ENCODE results near the gene RGMB. TPM values are rescaled to one million over a fixed set of nuclear protein-coding genes. Genes with fewer than 3 reads are reported as not detected.
A peak's percentile ranks its signal among the peaks of the same experiment; 100 is the strongest.

Gene RGMB
- total RNA-seq, 1 donor from 2014 or later: 116 TPM

GRCh38 chr5:98795243-98795642 lies 21.8 kb downstream of the RGMB start:
- Mint-ChIP-seq H3K36me3 (ENCODE audit: unreplicated experiment) (peaks cover 34% of the 10 kb centered on the region), H3K4me3 (ENCODE audit: unreplicated experiment) (no peak overlapping the region), H3K9me3 (ENCODE audit: unreplicated experiment) (no peaks in the 10 kb centered on the region), H3K27me3 (ENCODE audit: unreplicated experiment) (no peaks in the 10 kb centered on the region), H3K27ac (ENCODE audit: unreplicated experiment) (peak overlapping the region; percentile 68), H3K4me1 (ENCODE audit: unreplicated experiment) (peaks cover 45% of the 10 kb centered on the region)
- TF ChIP-seq CTCF (IDR thresholded peaks at IDR 0.05): no peak
- no peak for DNase-seq (ENCODE audit: extremely low spot score, unreplicated experiment)

DNA sequence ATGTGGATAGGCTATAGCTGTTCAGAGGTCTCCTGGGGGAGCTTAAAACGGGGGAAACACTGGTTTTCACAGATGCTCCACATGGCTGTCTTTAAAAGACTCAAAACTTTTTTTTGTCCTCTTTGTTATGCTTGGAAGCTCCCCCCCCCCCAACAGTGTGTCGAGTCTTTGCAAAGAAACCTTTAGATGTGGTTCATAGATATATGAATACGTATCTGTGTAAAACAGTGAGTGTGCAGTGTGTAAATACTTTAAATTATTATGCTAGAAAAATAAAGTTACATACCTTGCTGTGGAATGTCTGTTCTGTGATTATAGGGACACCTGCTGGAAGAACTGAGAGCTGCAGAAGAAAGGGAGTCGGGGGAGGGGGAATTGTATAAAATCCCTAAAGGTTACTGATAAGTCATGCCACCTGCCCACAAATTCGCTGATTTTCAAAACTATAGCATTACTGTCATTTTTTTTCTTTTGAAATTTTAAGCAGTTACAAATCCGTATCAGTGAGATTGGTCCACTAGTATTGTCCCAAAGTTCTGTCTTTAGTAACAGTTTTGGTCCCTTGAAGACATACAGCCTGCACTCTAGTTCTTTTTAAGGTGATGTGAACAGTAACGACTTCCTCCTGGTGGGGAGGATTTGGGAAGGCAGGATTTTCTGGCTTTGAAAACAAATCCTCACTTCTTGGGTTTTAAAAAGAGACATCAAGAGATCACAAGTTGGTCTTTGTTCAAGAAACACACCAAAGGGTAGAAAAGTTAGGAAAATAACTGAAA lies 22.9 kb downstream of the RGMB start:
- H3K4me1 Mint-ChIP-seq (ENCODE audit: unreplicated experiment): peaks cover 33% of the 10 kb centered on the region
- TF ChIP-seq CTCF (IDR thresholded peaks at IDR 0.05): peak; percentile 76
- H3K9me3 Mint-ChIP-seq (ENCODE audit: unreplicated experiment): no peaks in the 10 kb centered on the region
- H3K36me3 Mint-ChIP-seq (ENCODE audit: unreplicated experiment): peaks cover 31% of the 10 kb centered on the region
- H3K4me3 Mint-ChIP-seq (ENCODE audit: unreplicated experiment): no peak overlapping the region
- no peaks in the 10 kb centered on the region for H3K27me3 Mint-ChIP-seq (ENCODE audit: unreplicated experiment)
- no peak for DNase-seq (ENCODE audit: extremely low spot score, unreplicated experiment)
- peak overlapping the region; percentile 68 for H3K27ac Mint-ChIP-seq (ENCODE audit: unreplicated experiment)

- peaks cover 27% of the 10 kb centered on the region for H3K4me1 Mint-ChIP-seq (ENCODE audit: unreplicated experiment)
- H3K27me3 Mint-ChIP-seq (ENCODE audit: unreplicated experiment): no peaks in the 10 kb centered on the region
- TF ChIP-seq CTCF (IDR thresholded peaks at IDR 0.05): no peak
- no peaks in the 10 kb centered on the region for H3K9me3 Mint-ChIP-seq (ENCODE audit: unreplicated experiment)
- no peak for DNase-seq (ENCODE audit: extremely low spot score, unreplicated experiment)
- no peak overlapping the region for H3K4me3 Mint-ChIP-seq (ENCODE audit: unreplicated experiment)
- H3K36me3 Mint-ChIP-seq (ENCODE audit: unreplicated experiment): peaks cover 17% of the 10 kb centered on the region
- H3K27ac Mint-ChIP-seq (ENCODE audit: unreplicated experiment): no peak overlapping the region
Observed at GRCh38 chr5:98798371-98798770, 24.9 kb downstream of the RGMB start.

DNA sequence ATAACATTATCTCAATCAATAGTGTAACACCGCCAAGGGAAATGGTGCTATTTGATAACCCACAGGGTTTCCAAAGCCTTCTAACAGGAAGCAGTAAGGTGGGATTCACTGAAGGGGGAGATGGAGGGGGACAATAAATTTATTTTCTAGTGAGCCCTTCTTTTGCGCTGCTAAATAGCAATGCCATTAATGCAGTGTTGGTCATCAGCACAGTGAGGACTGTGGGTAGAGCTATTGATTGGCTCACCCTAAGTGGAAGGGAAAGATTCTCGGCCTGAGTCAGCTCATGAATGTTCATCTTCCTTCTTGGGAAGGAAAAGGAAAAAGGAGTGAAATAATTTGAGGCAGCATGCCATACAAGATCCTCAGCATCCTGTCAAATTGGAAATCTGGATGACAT lies 25.4 kb downstream of the RGMB start:
- peaks cover 17% of the 10 kb centered on the region for H3K36me3 Mint-ChIP-seq (ENCODE audit: unreplicated experiment)
- no peak overlapping the region for H3K27ac Mint-ChIP-seq (ENCODE audit: unreplicated experiment)
- H3K9me3 Mint-ChIP-seq (ENCODE audit: unreplicated experiment): no peaks in the 10 kb centered on the region
- no peaks in the 10 kb centered on the region for H3K27me3 Mint-ChIP-seq (ENCODE audit: unreplicated experiment)
- no peak for TF ChIP-seq CTCF (IDR thresholded peaks at IDR 0.05)
- H3K4me1 Mint-ChIP-seq (ENCODE audit: unreplicated experiment): peaks cover 27% of the 10 kb centered on the region
- no peak overlapping the region for H3K4me3 Mint-ChIP-seq (ENCODE audit: unreplicated experiment)
- no peak for DNase-seq (ENCODE audit: extremely low spot score, unreplicated experiment)

DNA sequence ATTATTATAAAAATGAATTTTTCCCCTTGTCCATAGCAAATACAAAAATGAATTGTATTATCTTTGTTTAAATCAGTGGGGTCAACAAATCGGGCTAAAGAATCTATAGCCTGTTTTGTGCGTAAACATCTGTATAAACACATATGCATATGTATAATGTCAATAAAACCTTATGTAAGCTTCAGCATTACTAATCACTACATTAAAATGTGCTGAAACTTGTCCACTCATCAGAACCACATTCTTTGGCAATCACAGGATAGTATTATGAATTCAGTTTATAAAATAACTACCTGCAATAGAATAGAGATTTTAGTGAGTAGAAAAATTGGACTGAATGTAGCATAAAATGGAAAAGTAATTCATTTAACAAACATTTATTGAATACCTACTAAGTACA lies 30.6 kb downstream of the RGMB start:
- H3K9me3 Mint-ChIP-seq (ENCODE audit: unreplicated experiment): peaks cover 31% of the 10 kb centered on the region
- H3K27me3 Mint-ChIP-seq (ENCODE audit: unreplicated experiment): no peaks in the 10 kb centered on the region
- H3K4me1 Mint-ChIP-seq (ENCODE audit: unreplicated experiment): no peaks in the 10 kb centered on the region
- peaks cover 19% of the 10 kb centered on the region for H3K36me3 Mint-ChIP-seq (ENCODE audit: unreplicated experiment)
- no peak overlapping the region for H3K4me3 Mint-ChIP-seq (ENCODE audit: unreplicated experiment)
- DNase-seq (ENCODE audit: extremely low spot score, unreplicated experiment): no peak
- no peak for TF ChIP-seq CTCF (IDR thresholded peaks at IDR 0.05)
- no peak overlapping the region for H3K27ac Mint-ChIP-seq (ENCODE audit: unreplicated experiment)
